ENCODE results near the gene ACOT9.
"Not testable (repeated sequence)": the region's sequence is repeated elsewhere in the genome, so short reads cannot be mapped to it uniquely, and the experiment has no call there.

The ACOT9 gene, protein sequence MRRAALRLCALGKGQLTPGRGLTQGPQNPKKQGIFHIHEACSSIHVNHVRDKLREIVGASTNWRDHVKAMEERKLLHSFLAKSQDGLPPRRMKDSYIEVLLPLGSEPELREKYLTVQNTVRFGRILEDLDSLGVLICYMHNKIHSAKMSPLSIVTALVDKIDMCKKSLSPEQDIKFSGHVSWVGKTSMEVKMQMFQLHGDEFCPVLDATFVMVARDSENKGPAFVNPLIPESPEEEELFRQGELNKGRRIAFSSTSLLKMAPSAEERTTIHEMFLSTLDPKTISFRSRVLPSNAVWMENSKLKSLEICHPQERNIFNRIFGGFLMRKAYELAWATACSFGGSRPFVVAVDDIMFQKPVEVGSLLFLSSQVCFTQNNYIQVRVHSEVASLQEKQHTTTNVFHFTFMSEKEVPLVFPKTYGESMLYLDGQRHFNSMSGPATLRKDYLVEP

DNA sequence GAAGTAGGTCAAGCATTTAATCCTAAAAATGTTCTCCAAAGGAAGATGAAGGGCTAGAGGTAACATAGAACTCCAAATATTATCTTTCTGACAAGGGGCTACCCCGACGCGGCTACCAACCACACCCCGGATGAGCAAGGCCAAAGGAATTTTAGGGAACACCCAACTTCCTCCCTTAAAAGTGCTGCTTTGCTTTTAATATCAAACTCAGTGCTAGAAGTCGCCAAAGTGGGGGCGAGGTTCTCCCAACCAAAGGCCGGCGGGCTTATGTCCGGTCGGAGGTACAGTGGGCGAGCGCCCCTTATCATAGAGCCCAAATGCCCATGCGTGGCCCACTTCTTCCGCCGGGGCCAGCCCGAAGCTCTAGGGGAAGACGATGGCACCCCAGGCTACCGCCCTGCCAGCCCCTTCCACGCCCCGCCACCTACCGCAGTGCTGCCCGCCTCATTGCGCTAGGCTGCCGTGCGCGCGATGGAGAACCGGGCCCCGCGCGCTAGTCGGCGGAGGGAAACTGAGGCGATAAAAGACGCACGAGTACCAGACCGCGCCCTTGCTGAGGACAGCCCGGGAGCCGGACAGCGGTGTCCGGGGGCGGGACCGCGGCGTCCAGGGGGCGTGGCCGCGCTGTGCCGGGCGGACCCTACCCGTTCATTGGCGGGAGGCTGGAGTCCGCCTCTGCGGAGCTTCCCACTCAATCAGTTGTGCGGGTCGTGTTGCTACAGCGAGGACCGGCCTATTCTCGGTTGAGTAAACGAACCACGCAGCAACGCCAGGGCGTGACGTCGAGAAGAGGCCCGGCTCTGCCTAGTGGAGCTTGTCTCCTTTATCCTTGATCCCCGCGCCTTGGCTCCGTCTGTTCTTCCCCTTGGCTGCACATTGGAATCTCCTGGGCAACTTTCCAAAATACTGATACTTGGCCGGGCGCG lies at the start of gene ACOT9:
ACOT9 (minus strand) TSS at position 580 of the 926 bp plus-strand sequence; CDS start at position 448, 132 bp downstream.
- peak; percentile 54 for DNase-seq

DNA sequence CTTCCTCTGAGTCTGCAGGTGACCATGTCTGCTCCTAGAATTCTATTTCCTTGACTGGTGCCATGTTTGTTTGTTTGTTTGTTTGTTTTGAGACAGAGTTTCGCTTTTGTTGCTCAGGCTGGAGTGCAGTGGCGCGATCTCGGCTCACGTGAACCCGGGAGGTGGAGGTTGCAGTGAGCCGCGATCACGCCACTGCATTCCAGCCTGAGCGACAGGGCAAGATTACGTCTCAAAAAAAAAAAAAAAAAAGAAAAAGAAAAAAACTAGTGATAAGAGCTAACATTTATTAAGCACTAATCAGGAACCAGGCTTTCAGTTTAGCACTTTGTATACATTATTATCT lies 47.0 kb upstream of the ACOT9 start:
- DNase-seq, result no peak

DNA sequence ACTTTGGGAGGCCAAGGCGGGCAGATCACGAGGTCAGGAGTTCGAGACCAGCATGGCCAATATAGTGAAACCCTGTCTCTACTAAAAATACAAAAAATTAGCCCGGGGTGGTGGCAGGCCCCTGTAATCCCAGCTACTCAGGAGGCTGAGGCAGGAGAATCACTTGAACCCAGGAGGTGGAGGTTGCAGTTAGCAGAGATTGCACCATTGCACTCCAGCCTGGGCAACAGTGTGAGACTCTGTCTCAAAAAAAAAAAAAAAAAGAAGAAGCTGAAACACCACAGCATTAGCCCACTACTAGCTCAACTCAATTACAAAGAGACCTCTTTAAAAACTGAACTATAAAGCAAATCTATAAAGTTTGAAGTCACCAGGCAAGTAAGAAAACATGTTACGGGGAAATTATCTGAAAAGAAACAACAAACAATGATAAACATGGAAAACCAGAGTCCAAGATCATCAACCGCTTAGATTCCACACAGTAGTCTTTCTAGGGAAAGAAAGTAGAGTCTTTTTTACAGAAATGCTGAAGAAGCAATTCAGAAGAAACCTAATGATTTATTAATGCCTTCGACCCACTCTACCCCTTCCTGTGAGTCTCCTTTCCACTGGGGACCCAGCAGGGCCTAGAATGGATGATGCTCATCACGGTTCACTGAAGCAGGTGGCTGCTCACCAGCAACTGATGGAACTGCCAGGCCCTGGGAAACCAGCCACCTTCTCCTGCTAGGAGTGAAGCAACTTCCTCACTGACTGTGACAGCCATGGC lies 46.5 kb upstream of the ACOT9 start:
- DNase-seq, result no peak

DNA sequence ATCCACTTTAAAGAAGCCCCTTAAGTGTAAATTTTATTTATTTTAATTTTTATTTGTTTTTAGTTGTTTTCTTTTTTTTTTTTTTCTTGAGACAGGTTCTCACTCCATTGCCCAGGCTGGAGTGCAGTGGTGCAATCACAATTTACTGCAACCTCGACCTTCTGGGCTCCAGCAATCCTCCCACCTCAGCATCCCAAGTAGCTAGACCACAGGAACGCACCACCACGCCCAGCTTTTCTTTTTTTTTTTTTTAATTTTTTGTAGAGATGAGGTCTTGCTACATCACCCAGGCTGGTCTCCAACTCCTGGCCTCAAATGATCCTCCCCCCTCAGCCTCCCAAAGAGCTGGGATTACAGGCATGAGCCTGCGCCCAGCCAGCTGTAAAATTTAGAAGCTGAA lies 45.9 kb upstream of the ACOT9 start:
- no peak for DNase-seq

DNA sequence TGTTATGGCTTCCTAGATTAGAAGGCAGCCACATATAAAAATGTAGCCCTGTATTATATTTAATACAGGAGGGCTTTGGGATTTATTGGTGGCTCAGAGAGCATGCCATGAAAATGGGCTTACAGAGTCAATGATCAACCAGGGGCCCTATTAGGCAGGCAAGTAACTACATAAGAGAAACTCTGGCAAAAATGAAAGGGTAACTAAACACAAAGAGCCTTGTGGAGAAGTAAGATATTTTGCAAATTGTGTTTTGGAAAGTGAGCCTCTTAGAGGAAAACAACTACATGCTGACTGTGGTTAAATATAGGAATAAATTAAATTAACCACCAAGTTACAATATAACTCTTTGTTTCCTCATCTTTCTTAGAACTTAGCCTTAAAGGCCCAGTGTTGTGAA lies 45.4 kb upstream of the ACOT9 start:
- no peak for DNase-seq

DNA sequence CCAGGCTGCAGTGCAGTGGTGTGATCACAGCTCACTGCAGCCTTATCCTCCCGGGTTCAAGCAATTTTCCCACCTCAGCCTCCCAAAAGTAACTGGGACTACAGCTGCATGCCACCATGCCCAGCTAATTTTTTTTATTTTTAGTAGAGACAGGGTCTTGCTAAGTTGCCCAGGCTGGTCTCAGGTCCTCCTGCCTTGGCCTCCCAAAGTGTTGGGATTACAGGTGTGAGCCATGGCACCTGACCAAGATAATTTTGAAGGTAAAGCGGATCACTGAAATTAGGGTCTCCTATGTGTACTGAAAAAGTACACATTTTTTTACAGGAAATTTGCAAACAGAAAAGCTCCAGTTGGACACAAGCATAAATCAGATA lies 44.7 kb upstream of the ACOT9 start:
- DNase-seq, result no peak

DNA sequence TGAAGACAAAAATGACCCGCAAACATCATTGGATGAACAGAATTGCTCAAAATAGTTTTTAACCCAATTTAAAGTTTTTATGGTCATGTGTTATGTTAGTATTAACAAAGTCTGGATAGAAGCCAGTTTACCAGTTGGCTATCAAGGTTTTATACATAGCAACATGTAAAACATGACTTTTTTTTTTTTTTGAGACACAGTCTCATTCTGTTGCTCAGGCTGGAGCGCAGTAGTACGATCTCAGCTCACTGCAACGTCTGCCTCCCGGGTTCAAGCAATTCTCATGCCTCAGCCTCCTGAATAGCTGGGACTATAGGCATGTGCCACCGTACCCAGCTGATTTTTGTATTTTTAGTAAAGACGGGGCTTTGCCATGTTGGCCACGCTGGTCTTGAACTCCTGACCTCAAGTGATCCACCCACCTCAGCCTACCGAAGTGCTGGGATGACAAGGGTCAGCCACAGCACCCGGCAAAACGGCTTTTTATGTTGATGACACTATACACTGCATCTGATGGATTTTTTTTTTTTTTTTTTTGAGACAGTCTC lies 43.3 kb upstream of the ACOT9 start:
- DNase-seq, result no peak

DNA sequence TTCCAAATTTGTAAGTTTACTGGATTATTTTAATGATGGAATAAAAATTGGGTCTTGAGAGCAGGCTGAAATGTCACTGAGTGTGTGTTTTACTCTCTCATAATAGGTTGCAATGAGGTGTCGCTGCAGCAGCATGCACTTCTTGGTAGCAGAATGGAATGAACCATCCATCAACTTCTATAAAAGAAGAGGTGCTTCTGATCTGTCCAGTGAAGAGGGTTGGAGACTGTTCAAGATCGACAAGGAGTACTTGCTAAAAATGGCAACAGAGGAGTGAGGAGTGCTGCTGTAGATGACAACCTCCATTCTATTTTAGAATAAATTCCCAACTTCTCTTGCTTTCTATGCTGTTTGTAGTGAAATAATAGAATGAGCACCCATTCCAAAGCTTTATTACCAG lies 42.5 kb upstream of the ACOT9 start:
- no peak for DNase-seq

DNA sequence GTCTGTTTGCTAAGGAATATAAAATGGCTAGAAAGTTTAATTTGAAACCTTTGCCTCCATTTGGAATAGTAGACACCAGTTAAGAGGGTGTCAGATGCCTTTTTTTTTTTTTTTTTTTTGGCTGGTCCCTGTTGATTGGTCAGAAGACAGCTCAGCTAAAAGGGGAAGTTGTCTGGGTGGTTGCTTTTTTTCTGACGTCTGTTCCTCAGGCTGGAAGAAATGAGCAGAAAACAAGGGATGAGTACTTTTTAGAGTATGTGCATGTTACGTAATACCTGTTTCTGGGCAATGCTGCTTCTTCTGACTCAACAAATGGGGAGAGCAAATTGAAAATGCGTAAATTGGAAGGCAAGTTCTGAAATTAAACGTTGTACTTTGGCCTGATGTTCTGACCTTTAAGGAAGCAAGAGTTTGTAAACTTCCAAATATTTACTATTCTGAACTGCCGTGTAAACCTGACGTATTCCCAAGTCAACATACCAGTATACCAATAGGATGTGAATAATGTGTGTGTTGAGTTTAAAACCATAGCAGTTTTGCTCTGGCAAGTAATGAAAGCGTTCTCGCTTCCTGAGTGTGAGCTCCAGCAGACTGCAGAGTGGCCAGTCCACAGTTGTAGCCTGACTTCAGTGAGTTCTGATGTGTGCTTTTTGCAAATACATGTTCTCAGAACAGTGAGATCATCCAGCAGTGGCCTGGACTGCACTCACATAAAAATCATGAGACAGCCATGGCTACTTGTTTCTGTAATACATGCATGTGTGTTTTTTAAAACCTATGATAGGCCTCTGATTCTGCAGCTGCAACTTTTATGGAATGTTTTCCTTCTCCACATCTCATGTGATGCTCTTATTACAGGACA lies 41.6 kb upstream of the ACOT9 start:
- DNase-seq, result no peak

DNA sequence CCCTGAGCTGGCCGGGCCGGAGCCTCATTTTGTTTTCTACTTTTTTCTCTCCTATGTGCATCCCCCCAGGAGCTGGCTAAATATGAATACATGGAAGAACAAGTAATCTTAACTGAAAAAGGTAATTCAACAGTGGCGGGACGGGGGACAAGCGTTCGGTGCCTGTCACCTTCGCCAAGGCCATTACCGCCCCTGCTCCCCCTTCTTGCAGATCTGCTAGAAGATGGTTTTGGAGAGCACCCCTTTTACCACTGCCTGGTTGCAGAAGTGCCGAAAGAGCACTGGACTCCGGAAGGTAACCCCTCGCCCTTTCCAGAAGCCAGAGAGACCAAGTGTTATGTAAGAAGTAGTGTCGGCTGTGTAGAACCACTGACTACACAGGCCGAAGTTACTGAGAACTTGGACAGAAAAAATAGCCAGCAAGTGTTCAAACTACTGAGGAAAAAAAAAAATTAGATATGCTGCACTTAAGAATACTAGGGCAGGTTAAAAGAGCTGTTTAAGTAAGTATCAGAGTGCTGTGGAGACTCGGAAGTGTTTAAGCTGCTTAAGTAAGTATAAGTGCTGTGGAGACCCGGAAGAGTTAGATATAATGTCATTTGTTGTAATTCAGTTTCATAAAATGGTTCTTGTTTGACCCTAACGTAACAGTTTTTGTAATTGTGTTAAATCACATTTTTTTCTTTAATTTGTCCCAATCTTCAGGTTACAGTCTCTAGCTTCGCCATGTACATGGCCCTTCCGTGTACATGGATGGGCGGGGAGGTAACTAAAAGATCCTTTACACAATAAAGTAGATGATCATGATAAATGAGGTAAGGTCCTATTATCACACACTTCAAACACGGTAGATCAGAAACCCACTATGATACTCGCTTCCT lies 40.8 kb upstream of the ACOT9 start:
- DNase-seq, result no peak

DNA sequence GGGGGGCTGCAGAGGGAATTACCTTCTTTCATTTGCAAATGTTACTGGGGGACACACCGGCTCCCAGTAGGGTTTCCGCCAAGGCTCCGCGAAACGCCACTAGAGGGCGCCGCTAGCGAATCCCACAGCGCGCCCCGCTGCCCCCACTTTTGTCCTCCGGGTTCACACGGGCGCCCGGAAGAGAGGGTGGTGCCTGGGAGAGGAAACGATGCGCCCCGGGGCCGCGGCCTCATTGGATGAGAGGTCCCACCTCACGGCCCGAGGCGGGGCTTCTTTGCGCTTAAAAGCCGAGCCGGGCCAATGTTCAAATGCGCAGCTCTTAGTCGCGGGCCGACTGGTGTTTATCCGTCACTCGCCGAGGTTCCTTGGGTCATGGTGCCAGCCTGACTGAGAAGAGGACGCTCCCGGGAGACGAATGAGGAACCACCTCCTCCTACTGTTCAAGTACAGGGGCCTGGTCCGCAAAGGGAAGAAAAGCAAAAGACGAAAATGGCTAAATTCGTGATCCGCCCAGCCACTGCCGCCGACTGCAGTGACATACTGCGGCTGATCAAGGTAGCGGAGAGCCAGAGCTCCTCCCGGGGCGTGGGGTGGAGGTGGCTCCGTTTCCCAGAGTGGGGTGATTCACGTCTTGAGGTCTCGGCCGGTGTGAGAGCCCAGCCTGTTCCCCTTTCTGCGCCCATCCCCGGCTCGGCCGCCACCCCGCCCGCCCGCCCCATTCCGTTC lies 40.0 kb upstream of the ACOT9 start, which contains the start of gene SAT1:
SAT1 (plus strand) TSS at position 311 of the 726 bp plus-strand sequence; CDS start at position 490, 179 bp downstream.
- peak; percentile 90 for DNase-seq

DNA sequence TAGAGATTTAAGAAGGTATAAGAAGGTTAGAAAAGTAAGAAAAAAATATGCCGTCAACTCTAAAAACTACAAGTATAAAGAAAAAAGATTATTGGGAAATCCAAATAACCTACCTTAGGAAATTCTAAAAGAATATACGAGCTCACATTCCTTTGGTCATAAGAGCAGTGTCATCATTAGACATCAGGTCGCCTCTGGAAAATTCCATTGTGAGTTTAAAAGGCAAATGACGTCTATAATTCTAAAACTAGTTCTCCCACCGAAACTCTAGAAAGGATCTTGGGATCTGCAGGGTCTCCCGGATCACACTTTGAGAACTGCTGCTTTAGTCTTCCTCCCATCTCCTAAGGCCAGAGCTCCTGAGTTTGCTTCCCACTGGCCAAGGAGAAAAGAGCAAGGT lies 39.4 kb upstream of the ACOT9 start:
- no peak for DNase-seq

DNA sequence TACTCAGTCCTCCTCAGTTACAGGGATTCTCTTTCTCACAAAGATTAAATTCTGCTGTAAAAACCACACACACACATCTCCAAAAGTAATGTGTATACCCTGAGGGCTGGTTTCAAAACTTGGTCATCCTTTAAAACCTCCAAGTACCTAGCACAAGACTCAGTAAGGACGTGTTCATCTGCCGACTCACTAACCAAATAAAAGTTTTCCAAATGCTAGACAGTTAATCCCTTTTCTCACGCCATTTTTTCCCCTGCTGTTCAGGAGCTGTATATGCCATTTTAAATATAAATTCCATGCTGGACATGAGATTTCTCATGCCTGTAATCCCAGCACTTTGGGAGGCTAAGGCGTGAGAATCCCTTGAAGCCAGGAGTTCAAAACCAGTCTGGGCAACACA lies 35.9 kb upstream of the ACOT9 start:
- no peak for DNase-seq

DNA sequence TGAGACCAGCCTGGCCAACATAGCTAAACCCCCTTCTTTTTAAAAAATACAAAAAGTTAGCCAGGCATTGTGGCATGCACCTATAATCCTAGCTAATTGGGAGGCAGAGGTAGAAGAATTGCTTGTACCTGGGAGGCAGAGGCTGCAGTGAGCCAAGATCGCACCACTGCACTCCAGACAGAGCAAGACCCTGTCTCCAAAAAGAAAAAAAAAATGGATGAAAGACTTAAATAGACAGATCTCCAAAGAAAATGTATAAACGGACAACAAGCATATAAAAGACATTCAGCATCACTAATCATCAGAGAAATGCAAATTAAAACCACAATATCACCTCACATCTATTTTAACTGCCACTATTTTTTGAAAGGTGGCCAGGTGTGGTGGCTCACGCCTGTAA lies 33.3 kb upstream of the ACOT9 start:
- no peak for DNase-seq

DNA sequence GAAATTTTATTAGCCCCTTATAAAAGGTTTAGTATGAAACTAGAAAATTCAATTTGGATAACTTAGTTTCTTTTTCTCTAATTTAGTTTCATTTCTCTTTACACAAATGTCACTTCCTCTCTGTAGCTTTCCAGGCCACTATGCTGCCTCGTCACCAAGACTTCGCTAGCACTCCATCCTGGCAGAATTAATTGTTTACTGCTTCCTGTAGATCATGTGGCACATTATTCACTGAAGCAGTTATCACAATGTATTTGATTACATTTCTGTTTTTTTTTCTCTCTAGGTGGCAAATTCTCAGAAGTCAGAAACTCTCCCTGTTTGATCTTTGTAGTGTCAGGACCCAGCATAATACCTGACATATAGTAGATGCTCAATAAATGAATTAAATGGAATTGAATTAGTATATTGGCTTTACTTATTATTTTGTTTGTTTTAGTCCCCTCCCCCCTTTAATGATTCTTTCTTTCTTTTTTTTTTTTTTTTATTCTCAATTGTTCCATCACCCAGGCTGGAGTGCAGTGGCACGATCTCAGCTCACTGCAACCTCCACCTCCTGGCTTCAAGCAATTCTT lies 30.6 kb upstream of the ACOT9 start:
- DNase-seq, result peak; percentile 30

DNA sequence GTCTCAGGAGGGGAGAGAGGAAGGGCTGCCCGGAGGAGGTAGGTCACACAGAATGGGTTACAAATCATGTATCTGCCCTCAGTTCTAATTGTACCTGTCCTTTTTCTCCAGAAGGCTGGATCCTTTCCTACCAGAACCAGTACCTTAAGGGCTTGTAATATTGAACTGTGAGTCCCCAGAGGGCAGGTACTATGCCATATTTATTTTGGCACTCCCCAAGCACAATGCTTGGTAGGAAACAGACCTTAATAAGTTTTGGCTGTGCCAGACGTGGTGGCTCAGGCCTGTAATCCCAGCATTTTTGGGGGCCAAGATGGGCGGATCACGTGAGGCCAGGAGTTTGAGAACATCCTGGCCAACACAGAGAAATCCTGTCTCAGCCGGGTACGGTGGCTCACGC lies 28.0 kb upstream of the ACOT9 start:
- DNase-seq, result not testable (repeated sequence)

DNA sequence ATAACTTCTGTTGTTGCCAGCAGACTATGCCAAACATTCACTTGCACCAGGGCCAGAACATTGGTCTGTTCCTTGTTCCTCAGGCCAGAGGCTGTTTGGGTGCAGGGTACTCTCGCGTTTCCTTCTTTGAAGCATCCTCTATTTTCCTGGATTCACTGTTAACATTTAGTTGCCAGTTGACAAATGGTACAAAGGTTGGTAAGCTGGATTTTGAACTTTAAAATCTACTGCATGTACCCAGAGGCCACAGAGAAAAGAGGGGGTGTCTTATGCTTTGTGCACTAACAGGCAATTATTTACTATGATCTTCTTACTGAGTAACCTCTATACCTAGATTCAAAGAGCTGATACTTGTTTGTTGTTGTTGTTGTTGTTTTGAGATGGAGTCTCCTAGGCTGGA lies 27.1 kb upstream of the ACOT9 start:
- no peak for DNase-seq

DNA sequence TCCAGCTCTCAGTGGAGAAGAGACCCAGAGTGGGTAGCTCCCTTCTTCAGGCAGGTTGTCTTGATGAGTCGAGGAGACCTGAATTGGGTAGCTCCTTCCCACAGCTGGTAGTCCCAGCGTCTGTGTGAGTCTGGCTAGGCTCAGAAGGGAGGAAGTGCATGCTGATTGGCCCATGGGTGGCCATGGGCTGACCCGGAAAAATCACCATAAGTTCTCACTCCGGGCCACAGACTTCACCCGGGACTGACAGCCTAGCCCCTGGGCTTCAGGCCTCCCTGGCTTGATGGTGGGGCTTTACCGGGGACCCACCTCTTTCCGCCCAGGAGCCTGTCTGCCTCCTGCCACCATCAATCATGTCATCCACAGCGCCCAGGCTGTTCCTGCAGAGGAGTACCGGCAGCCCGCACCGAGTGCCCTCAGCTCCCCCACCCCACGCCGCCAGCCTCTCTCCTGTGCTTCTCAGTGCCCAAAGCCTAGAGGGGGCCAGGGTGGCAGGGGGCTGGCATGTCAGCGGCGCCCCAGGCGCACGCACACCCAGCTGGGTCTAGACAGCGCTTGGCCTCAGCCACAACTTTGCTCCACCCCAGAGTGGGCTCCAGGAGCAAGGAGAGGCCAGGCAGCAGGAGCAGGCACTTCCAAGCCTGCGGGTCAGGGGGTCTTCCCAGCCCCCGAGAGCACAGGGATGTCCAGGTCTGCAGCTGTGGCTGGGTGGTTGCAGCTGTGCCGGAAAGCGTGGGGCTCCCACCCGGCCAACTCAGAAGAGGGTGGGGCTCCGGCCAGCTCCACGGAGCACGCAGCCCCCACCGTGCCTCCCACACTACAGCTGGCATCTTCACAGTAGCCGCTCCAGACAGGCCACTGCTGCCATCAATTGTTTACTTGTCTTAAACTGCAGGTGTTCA lies 23.8 kb upstream of the ACOT9 start:
- DNase-seq, result no peak

DNA sequence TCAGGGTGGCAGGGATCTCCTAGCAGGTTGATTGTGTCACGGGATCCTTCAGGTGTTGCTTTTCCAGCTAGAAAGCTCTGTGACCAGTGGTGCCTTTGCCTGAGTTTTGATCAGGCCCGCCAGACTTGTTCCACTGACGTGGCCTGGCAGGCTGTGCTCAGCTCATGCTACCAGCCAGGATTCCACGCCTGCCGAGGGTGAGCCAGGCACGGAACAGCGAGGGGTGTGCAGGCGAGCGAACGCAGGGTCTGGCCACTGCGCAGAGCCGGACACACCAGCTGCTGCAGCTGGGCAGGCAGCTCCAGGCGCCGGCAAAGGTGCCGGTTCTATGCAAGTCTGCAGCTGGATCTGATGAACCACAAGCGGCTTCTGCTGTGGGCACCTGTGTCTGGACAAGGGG lies 22.8 kb upstream of the ACOT9 start:
- DNase-seq, result no peak
